Endothelial cell of umbilical vein (primary cell): ENCODE measurements around the gene PDE6C. TPM values are rescaled to one million over a fixed set of nuclear protein-coding genes. Genes with fewer than 3 reads are reported as not detected.

Experiments
- BruUV-seq: library from RNA; stranded (reverse); fragments of 400-500 nt; replicated peaks from 2 replicates; lab custom pipeline; 2021; lab: Mats Ljungman, UMichigan
- CTCF ChIA-PET: fragments of 300-600, 350-600 bp; sonication (Branson Sonifier 250); formaldehyde crosslinking; loops from one replicate; lab custom pipeline; 2021; ENCODE audit warnings: antibody characterized with exemption, inconsistent platforms; lab: Charles Lee
- POLR2A ChIA-PET: fragments of 300-600, 350-600 bp; sonication (Branson Sonifier 250); formaldehyde crosslinking; loops from one replicate; lab custom pipeline; 2021; ENCODE audit warnings: antibody characterized with exemption, inconsistent platforms; lab: Charles Lee
- DNase-seq: peaks from one replicate; pipeline ENCODE4 v3.0.0-alpha.2; 2011; ENCODE audit warnings: low read depth, low spot score
- FAIRE-seq: peaks from 2 replicates; lab custom pipeline; 2011; peaks lifted over from hg19 to GRCh38; lab: Jason Lieb, UNC
- H2AFZ ChIP-seq: 2 replicates; pipeline ENCODE4 v1.6.0; 2012; ENCODE audit warnings: low read depth, low read length, control low read depth, inconsistent platforms
- H3K27ac ChIP-seq: 2 replicates; pipeline ENCODE4 v1.5.1; 2011; ENCODE audit warnings: low read depth, mild to moderate bottlenecking, control low read depth, low read length, moderate library complexity; ENCODE audit not compliant: insufficient read depth
- H3K27me3 ChIP-seq, 2 experiments: 2 replicates each; pipeline versions ENCODE4 v1.6.0 to v1.6.1; 2011; ENCODE audit warnings: low read length in 2 of 2, mixed read lengths in 1 of 2; ENCODE audit not compliant: control insufficient read depth in 2 of 2, insufficient read depth in 2 of 2
- H3K36me3 ChIP-seq, 2 experiments: 2 replicates in 1 of 2; 3 replicates in 1 of 2; pipeline ENCODE4 v1.5.1; 2011; ENCODE audit warnings: low read length in 2 of 2, mild to moderate bottlenecking in 1 of 2, moderate library complexity in 1 of 2; ENCODE audit not compliant: control insufficient read depth in 2 of 2, insufficient read depth in 2 of 2; ENCODE audit errors: extremely low read depth in 1 of 2
- H3K4me1 ChIP-seq: 3 replicates; pipeline ENCODE4 v1.5.1; 2011; ENCODE audit warnings: mild to moderate bottlenecking, low read length; ENCODE audit not compliant: control insufficient read depth, insufficient read depth; ENCODE audit errors: extremely low read depth
- H3K4me2 ChIP-seq: 2 replicates; pipeline ENCODE4 v1.6.1; 2011; ENCODE audit warnings: low read length, control low read depth, mixed read lengths; ENCODE audit not compliant: insufficient read depth
- H3K4me3 ChIP-seq, 3 experiments: fragments of 200-600 bp in 1 of 3; sonication (generic), shearing (Covaris generic) in 1 of 3; replicated peaks in 1 of 3; 2 replicates each; pipeline ENCODE4 v1.5.1; 2011 to 2016; ENCODE audit warnings: control low read depth in 3 of 3, low read length in 3 of 3, mild to moderate bottlenecking in 2 of 3, inconsistent platforms in 1 of 3, low read depth in 1 of 3, moderate library complexity in 1 of 3; ENCODE audit not compliant: insufficient read depth in 1 of 3
- H3K79me2 ChIP-seq: 2 replicates; pipeline ENCODE4 v1.6.0; 2012; ENCODE audit warnings: low read length, inconsistent platforms; ENCODE audit not compliant: control insufficient read depth, insufficient read depth
- H3K9ac ChIP-seq: replicated peaks from 2 replicates; pipeline ENCODE3; 2011; ENCODE audit warnings: low read length, control low read depth; ENCODE audit not compliant: insufficient read depth; ENCODE audit errors: extremely low read depth
- H3K9me1 ChIP-seq: replicated peaks from 3 replicates; pipeline ENCODE4 v1.6.0; 2011; ENCODE audit warnings: mild to moderate bottlenecking, low read length; ENCODE audit not compliant: control insufficient read depth, insufficient read depth; ENCODE audit errors: extremely low read depth
- H3K9me3 ChIP-seq: replicated peaks from 2 replicates; pipeline ENCODE4 v1.5.1; 2012; ENCODE audit warnings: low read length, inconsistent platforms; ENCODE audit not compliant: control insufficient read depth, insufficient read depth
- H4K20me1 ChIP-seq: replicated peaks from 2 replicates; pipeline ENCODE3; 2011; ENCODE audit warnings: mild to moderate bottlenecking, low read length; ENCODE audit not compliant: control insufficient read depth, insufficient read depth; ENCODE audit errors: extremely low read depth
- CTCF ChIP-seq, 2 donors: IDR thresholded peaks; 1 replicate in 1 of 2; 2 replicates in 1 of 2; pipeline ENCODE4 v1.5.1; 2011; ENCODE audit warnings: low read length in 2 of 2, mild to moderate bottlenecking in 2 of 2, moderate library complexity in 2 of 2, control low read depth in 1 of 2, inconsistent platforms in 1 of 2, low read depth in 1 of 2; ENCODE audit not compliant: insufficient read depth in 1 of 2; ENCODE audit errors: extremely low read depth in 1 of 2
- EZH2 ChIP-seq: IDR thresholded peaks from 2 replicates; pipeline ENCODE4 v1.6.1; 2012; ENCODE audit warnings: borderline replicate concordance, low read depth, mild to moderate bottlenecking, moderate library complexity, low read length, inconsistent platforms; ENCODE audit not compliant: severe bottlenecking
- FOS ChIP-seq: IDR thresholded peaks from 2 replicates; pipeline ENCODE4 v1.6.1; 2011; ENCODE audit warnings: mild to moderate bottlenecking, low read length, moderate library complexity, borderline replicate concordance; ENCODE audit not compliant: insufficient read depth
- GATA2 ChIP-seq: IDR thresholded peaks from 2 replicates; pipeline ENCODE4 v1.7.0; 2011; ENCODE audit warnings: low read depth, mild to moderate bottlenecking, moderate library complexity, mixed read lengths, low read length; ENCODE audit not compliant: insufficient read length, insufficient read depth
- JUN ChIP-seq: IDR thresholded peaks from 2 replicates; pipeline ENCODE4 v1.6.1; 2011; ENCODE audit warnings: borderline replicate concordance, low read depth; ENCODE audit not compliant: insufficient read length, insufficient read depth
- MAX ChIP-seq: IDR thresholded peaks from 2 replicates; pipeline ENCODE4 v1.6.1; 2011; ENCODE audit not compliant: insufficient read depth, insufficient read length
- MYC ChIP-seq: IDR thresholded peaks from one replicate; pipeline ENCODE4 v1.6.1; 2011; ENCODE audit warnings: mild to moderate bottlenecking, low read depth, low read length
- POLR2A ChIP-seq: IDR thresholded peaks from 2 replicates; pipeline ENCODE4 v1.6.1; 2012; ENCODE audit warnings: low read depth, mild to moderate bottlenecking, control low read depth, low read length
- POLR2AphosphoS5 ChIP-seq: IDR thresholded peaks from 2 replicates; pipeline ENCODE4 v1.6.1; 2012; ENCODE audit warnings: low read depth, mild to moderate bottlenecking, control low read depth, low read length, moderate library complexity; ENCODE audit not compliant: insufficient read depth
- dilution Hi-C: fragments of 300-500 bp; cut with MboI; formaldehyde crosslinking; loops from one replicate; pipeline ENCODE4 v1.15.0; 2019; ENCODE audit warnings: low sequenced_read_pairs; ENCODE audit not compliant: extremely low pct_ligation_motif_present
- intact Hi-C: fragments of 100-400 bp; cut with micrococcal nuclease; formaldehyde crosslinking; loops from one replicate; pipeline ENCODE4 v1.10.0; 2022
- polyA plus RNA-seq, 4 experiments: library from polyadenylated mRNA; depleted of rRNA in 3 of 4; stranded (reverse) in 3 of 4; unstranded in 1 of 4; fragments of >200 nt; gene quantifications; 2 replicates each; pipeline versions ENCODE4 v1.2.1 to v1.2.3, GENCODE V29; 2011 to 2012; ENCODE audit warnings: missing spikeins in 1 of 4
- total RNA-seq: library from RNA; stranded (reverse); gene quantifications from 2 replicates; pipeline ENCODE4 v1.2.3, GENCODE V29; 2021

PDE6C gene
- total and polyA plus RNA-seq, 2 donors (not counting 3 experiments of a cell fraction or from before 2014, with no cell fraction given): not detected

DNA sequence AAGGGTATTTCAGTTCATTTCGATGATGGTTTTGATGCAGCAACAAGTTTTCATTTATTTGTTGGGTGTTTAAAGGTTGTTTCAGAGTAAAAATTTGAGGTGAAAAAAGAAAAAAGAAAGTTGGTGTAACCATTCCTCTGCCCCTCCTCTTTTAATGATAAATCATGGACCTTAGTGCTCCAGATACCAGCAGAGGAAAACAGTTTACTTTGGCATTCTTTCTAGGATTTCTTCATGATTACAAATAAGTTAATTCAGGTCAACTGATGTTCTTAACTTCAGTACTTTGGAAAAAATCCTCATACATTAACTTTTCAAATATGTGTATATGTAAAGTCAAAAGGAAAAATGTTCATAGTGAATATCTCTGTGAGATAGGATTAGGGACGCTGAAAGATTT is 9.3 kb upstream of the PDE6C start:
- Histone ChIP-seq H3K4me1 (no peaks in the 10 kb centered on the region), H3K27ac (no peak overlapping the region), H3K9me3 (no peaks in the 10 kb centered on the region), H3K36me3 (no peaks in the 10 kb centered on the region), H4K20me1 (no peaks in the 10 kb centered on the region), H3K4me3 (no peak overlapping the region), H3K4me2 (no peak overlapping the region), H3K27me3 (peaks cover 27 to 49% of the 10 kb centered on the region in 2 experiments), H2AFZ (no peak overlapping the region), H3K9me1 (no peaks in the 10 kb centered on the region), H3K79me2 (no peaks in the 10 kb centered on the region), H3K9ac (no peak overlapping the region)
- FAIRE-seq (peak; percentile 52), DNase-seq (no peak)
- CTCF ChIA-PET: no interaction called here
- TF ChIP-seq CTCF (IDR thresholded peaks at IDR 0.05; ENCODE audit: extremely low read depth in 1 of 2, insufficient read depth in 1 of 2, low read depth in 1 of 2, low read length in 2 of 2): no peak
- no peak for TF ChIP-seq EZH2
- no peak for TF ChIP-seq POLR2AphosphoS5
- no peak for TF ChIP-seq GATA2
- no peak for TF ChIP-seq FOS
- TF ChIP-seq MYC: no peak
- TF ChIP-seq MAX: no peak
- TF ChIP-seq POLR2A: no peak
- no peak for TF ChIP-seq JUN
- POLR2A ChIA-PET: no interaction called here
- intact Hi-C loops: no loop called here
- dilution Hi-C loops: no loop called here
- BruUV-seq: no TSS peak
